OCI-LY1 (cell line): ENCODE data around the gene ANKS3.

ENCODE experiments used
- CTCF ChIP-seq: fragments of 200-600 bp; sonication (generic), shearing (Covaris generic); IDR thresholded peaks from 2 replicates; pipeline ENCODE4 v1.5.1; 2017; ENCODE audit warnings: mild to moderate bottlenecking, antibody characterized with exemption, low read length, moderate library complexity, mixed read lengths
- EZH2 ChIP-seq: fragments of 200-600 bp; sonication (generic), shearing (Covaris generic); IDR thresholded peaks from 2 replicates; pipeline ENCODE4 v1.8.0; 2017; ENCODE audit warnings: borderline replicate concordance, mixed run types, mild to moderate bottlenecking, antibody characterized with exemption, low read length, moderate library complexity, mixed read lengths

- TF ChIP-seq EZH2 (no peak), CTCF (no peak)
Measured at GRCh38 chr16:4664538-4665418, 69.3 kb downstream of the ANKS3 start.
